ENCODE results near the gene ADAMTS9. TPM values are rescaled to one million over a fixed set of nuclear protein-coding genes. Genes with fewer than 3 reads are reported as not detected.

ADAMTS9 gene
- polyA plus RNA-seq, 4 donors: 0.54 to 11.3 (median 5.0) TPM

GRCh38 chr3:64644483-64644882, 43.3 kb downstream of the ADAMTS9 start:
- WGBS, 3 donors: 91 to 92% (median 92%) methylated on average over 3 of the region's 3 CpGs
- Histone ChIP-seq H3K9me3 (ENCODE audit: control insufficient read depth in 2 of 2, insufficient read depth in 1 of 2, low read depth in 1 of 2, low read length in 1 of 2) (peaks cover 0 to 2% of the 10 kb centered on the region in 2 donors), H3K27me3 (ENCODE audit: control insufficient read depth in 3 of 3, insufficient read depth in 3 of 3, low read length in 3 of 3) (no peaks in the 10 kb centered on the region), H3K27ac (ENCODE audit: low read depth in 1 of 3, low read length in 2 of 3) (no peak overlapping the region), H3K36me3 (ENCODE audit: control insufficient read depth in 3 of 3, insufficient read depth in 2 of 3, low read depth in 1 of 3, low read length in 3 of 3) (no peaks in the 10 kb centered on the region), H3K4me1 (ENCODE audit: control insufficient read depth in 3 of 3, insufficient read depth in 2 of 3, low read depth in 1 of 3, low read length in 2 of 3) (peaks cover 0 to 6% (median 0%) of the 10 kb centered on the region in 3 donors), H3K4me3 (ENCODE audit: low read depth in 1 of 3, low read length in 3 of 3) (no peak overlapping the region)
- FAIRE-seq (no peak), DNase-seq (no peak)

GRCh38 chr3:64642327-64643151, 45.3 kb downstream of the ADAMTS9 start:
- peak overlapping the region; percentile 3 to 56 (median 20) for H3K27ac ChIP-seq (ENCODE audit: low read depth in 1 of 3, low read length in 2 of 3)
- peak; percentile 11 to 23 for DNase-seq
- H3K4me3 ChIP-seq (ENCODE audit: low read depth in 1 of 3, low read length in 3 of 3): peak overlapping the region in 2 of 3 donors; percentile 7 to 16

GRCh38 chr3:64638981-64639481, 48.8 kb downstream of the ADAMTS9 start:
- Histone ChIP-seq H3K4me1 (ENCODE audit: control insufficient read depth in 3 of 3, insufficient read depth in 2 of 3, low read depth in 1 of 3, low read length in 2 of 3) (peaks cover 0 to 6% (median 0%) of the 10 kb centered on the region in 3 donors), H3K36me3 (ENCODE audit: control insufficient read depth in 3 of 3, insufficient read depth in 2 of 3, low read depth in 1 of 3, low read length in 3 of 3) (peaks cover 0 to 3% (median 2%) of the 10 kb centered on the region in 3 donors), H3K27me3 (ENCODE audit: control insufficient read depth in 3 of 3, insufficient read depth in 3 of 3, low read length in 3 of 3) (peaks cover 0 to 2% (median 0%) of the 10 kb centered on the region in 3 donors), H3K27ac (ENCODE audit: low read depth in 1 of 3, low read length in 2 of 3) (no peak overlapping the region), H3K9me3 (ENCODE audit: control insufficient read depth in 2 of 2, insufficient read depth in 1 of 2, low read depth in 1 of 2, low read length in 1 of 2) (no peaks in the 10 kb centered on the region), H3K4me3 (ENCODE audit: low read depth in 1 of 3, low read length in 3 of 3) (no peak overlapping the region)
- 78 to 90% (median 79%) methylated on average over 3 of the region's 3 CpGs for WGBS, 3 donors
- DNase-seq (no peak), FAIRE-seq (no peak)

More at GRCh38 chr3:64642327-64643151, 45.3 kb downstream of the ADAMTS9 start:
- Histone ChIP-seq H3K9me3 (ENCODE audit: control insufficient read depth in 2 of 2, insufficient read depth in 1 of 2, low read depth in 1 of 2, low read length in 1 of 2) (peaks cover 0 to 2% of the 10 kb centered on the region in 2 donors), H3K36me3 (ENCODE audit: control insufficient read depth in 3 of 3, insufficient read depth in 2 of 3, low read depth in 1 of 3, low read length in 3 of 3) (peaks cover 0 to 1% (median 0%) of the 10 kb centered on the region in 3 donors), H3K27me3 (ENCODE audit: control insufficient read depth in 3 of 3, insufficient read depth in 3 of 3, low read length in 3 of 3) (no peaks in the 10 kb centered on the region), H3K4me1 (ENCODE audit: control insufficient read depth in 3 of 3, insufficient read depth in 2 of 3, low read depth in 1 of 3, low read length in 2 of 3) (peaks cover 0 to 6% (median 0%) of the 10 kb centered on the region in 3 donors)
- no peak for FAIRE-seq
- WGBS, 3 donors: 48 to 65% (median 63%) methylated on average over 18 of the region's 18 CpGs

- Histone ChIP-seq H3K9me3 (ENCODE audit: control insufficient read depth in 2 of 2, insufficient read depth in 1 of 2, low read depth in 1 of 2, low read length in 1 of 2) (no peaks in the 10 kb centered on the region), H3K4me1 (ENCODE audit: control insufficient read depth in 3 of 3, insufficient read depth in 2 of 3, low read depth in 1 of 3, low read length in 2 of 3) (peaks cover 0 to 6% (median 0%) of the 10 kb centered on the region in 3 donors), H3K36me3 (ENCODE audit: control insufficient read depth in 3 of 3, insufficient read depth in 2 of 3, low read depth in 1 of 3, low read length in 3 of 3) (peaks cover 0 to 3% (median 2%) of the 10 kb centered on the region in 3 donors), H3K4me3 (ENCODE audit: low read depth in 1 of 3, low read length in 3 of 3) (no peak overlapping the region), H3K27me3 (ENCODE audit: control insufficient read depth in 3 of 3, insufficient read depth in 3 of 3, low read length in 3 of 3) (peaks cover 0 to 2% (median 0%) of the 10 kb centered on the region in 3 donors), H3K27ac (ENCODE audit: low read depth in 1 of 3, low read length in 2 of 3) (no peak overlapping the region)
- DNase-seq: no peak
- no peak for FAIRE-seq
- 57 to 65% (median 62%) methylated on average over 3 of the region's 3 CpGs for WGBS, 3 donors
These were observed 49.3 kb downstream of the ADAMTS9 start for GRCh38 chr3:64638511-64638910.

- Histone ChIP-seq H3K27me3 (ENCODE audit: control insufficient read depth in 3 of 3, insufficient read depth in 3 of 3, low read length in 3 of 3) (peaks cover 0 to 2% (median 0%) of the 10 kb centered on the region in 3 donors), H3K9me3 (ENCODE audit: control insufficient read depth in 2 of 2, insufficient read depth in 1 of 2, low read depth in 1 of 2, low read length in 1 of 2) (no peaks in the 10 kb centered on the region), H3K36me3 (ENCODE audit: control insufficient read depth in 3 of 3, insufficient read depth in 2 of 3, low read depth in 1 of 3, low read length in 3 of 3) (peaks cover 0 to 6% (median 3%) of the 10 kb centered on the region in 3 donors), H3K4me1 (ENCODE audit: control insufficient read depth in 3 of 3, insufficient read depth in 2 of 3, low read depth in 1 of 3, low read length in 2 of 3) (no peaks in the 10 kb centered on the region), H3K4me3 (ENCODE audit: low read depth in 1 of 3, low read length in 3 of 3) (no peak overlapping the region), H3K27ac (ENCODE audit: low read depth in 1 of 3, low read length in 2 of 3) (no peak overlapping the region)
- no peak for FAIRE-seq
- DNase-seq: no peak
- 79 to 87% (median 82%) methylated on average over 6 of the region's 6 CpGs for WGBS, 3 donors
These were observed 53.4 kb downstream of the ADAMTS9 start for GRCh38 chr3:64634417-64634816.

GRCh38 chr3:64631951-64632350, 55.8 kb downstream of the ADAMTS9 start:
- H3K4me3 ChIP-seq (ENCODE audit: low read depth in 1 of 3, low read length in 3 of 3): no peak overlapping the region
- peaks cover 0 to 2% (median 0%) of the 10 kb centered on the region in 3 donors for H3K27me3 ChIP-seq (ENCODE audit: control insufficient read depth in 3 of 3, insufficient read depth in 3 of 3, low read length in 3 of 3)
- WGBS, 3 donors: 87 to 92% (median 89%) methylated on average over 1 of the region's 1 CpG
- no peak for DNase-seq
- H3K36me3 ChIP-seq (ENCODE audit: control insufficient read depth in 3 of 3, insufficient read depth in 2 of 3, low read depth in 1 of 3, low read length in 3 of 3): peaks cover 0 to 6% (median 2%) of the 10 kb centered on the region in 3 donors
- no peaks in the 10 kb centered on the region for H3K9me3 ChIP-seq (ENCODE audit: control insufficient read depth in 2 of 2, insufficient read depth in 1 of 2, low read depth in 1 of 2, low read length in 1 of 2)
- no peaks in the 10 kb centered on the region for H3K4me1 ChIP-seq (ENCODE audit: control insufficient read depth in 3 of 3, insufficient read depth in 2 of 3, low read depth in 1 of 3, low read length in 2 of 3)
- no peak overlapping the region for H3K27ac ChIP-seq (ENCODE audit: low read depth in 1 of 3, low read length in 2 of 3)
- no peak for FAIRE-seq

- Histone ChIP-seq H3K27ac (ENCODE audit: low read depth in 1 of 3, low read length in 2 of 3) (no peak overlapping the region), H3K4me1 (ENCODE audit: control insufficient read depth in 3 of 3, insufficient read depth in 2 of 3, low read depth in 1 of 3, low read length in 2 of 3) (no peaks in the 10 kb centered on the region), H3K4me3 (ENCODE audit: low read depth in 1 of 3, low read length in 3 of 3) (no peak overlapping the region), H3K36me3 (ENCODE audit: control insufficient read depth in 3 of 3, insufficient read depth in 2 of 3, low read depth in 1 of 3, low read length in 3 of 3) (peaks cover 0 to 4% (median 2%) of the 10 kb centered on the region in 3 donors), H3K9me3 (ENCODE audit: control insufficient read depth in 2 of 2, insufficient read depth in 1 of 2, low read depth in 1 of 2, low read length in 1 of 2) (no peaks in the 10 kb centered on the region), H3K27me3 (ENCODE audit: control insufficient read depth in 3 of 3, insufficient read depth in 3 of 3, low read length in 3 of 3) (no peaks in the 10 kb centered on the region)
- FAIRE-seq: no peak
- WGBS, 3 donors: 61 to 66% (median 63%) methylated on average over 7 of the region's 7 CpGs
- peak; percentile 9 to 62 for DNase-seq
These were observed 60.1 kb downstream of the ADAMTS9 start for GRCh38 chr3:64627471-64628321.

- DNase-seq: no peak
- no peaks in the 10 kb centered on the region for H3K9me3 ChIP-seq (ENCODE audit: control insufficient read depth in 2 of 2, insufficient read depth in 1 of 2, low read depth in 1 of 2, low read length in 1 of 2)
- no peak for FAIRE-seq
- H3K27ac ChIP-seq (ENCODE audit: low read depth in 1 of 3, low read length in 2 of 3): no peak overlapping the region
- H3K4me1 ChIP-seq (ENCODE audit: control insufficient read depth in 3 of 3, insufficient read depth in 2 of 3, low read depth in 1 of 3, low read length in 2 of 3): no peaks in the 10 kb centered on the region
- H3K36me3 ChIP-seq (ENCODE audit: control insufficient read depth in 3 of 3, insufficient read depth in 2 of 3, low read depth in 1 of 3, low read length in 3 of 3): peaks cover 0 to 4% (median 2%) of the 10 kb centered on the region in 3 donors
- WGBS, 3 donors: 92% methylated on average over 5 of the region's 5 CpGs
- H3K27me3 ChIP-seq (ENCODE audit: control insufficient read depth in 3 of 3, insufficient read depth in 3 of 3, low read length in 3 of 3): no peaks in the 10 kb centered on the region
- no peak overlapping the region for H3K4me3 ChIP-seq (ENCODE audit: low read depth in 1 of 3, low read length in 3 of 3)
These were observed 60.8 kb downstream of the ADAMTS9 start for GRCh38 chr3:64627042-64627441.
